BJ (cell line): Measurements from ENCODE around the gene MSMP. TPM values are rescaled to one million over a fixed set of nuclear protein-coding genes. Genes with fewer than 3 reads are reported as not detected.

Source experiments
- CTCF ChIA-PET: fragments of 350-600 bp; formaldehyde crosslinking; extraction: SDS; loops from one replicate; lab custom pipeline; 2021; ENCODE audit warnings: antibody characterized with exemption, inconsistent platforms; lab: Yijun Ruan, JAX
- POLR2A ChIA-PET: fragments of 300-600 bp; sonication (Branson Sonifier 250); formaldehyde crosslinking; extraction: SDS; loops from one replicate; lab custom pipeline; 2021; ENCODE audit warnings: antibody characterized with exemption; lab: Charles Lee
- DNase-seq: peaks from one replicate; pipeline ENCODE4 v3.0.0-alpha.2; 2011; ENCODE audit warnings: low read depth
- H3K27me3 ChIP-seq: 2 replicates; pipeline ENCODE4 v1.6.0; 2011; ENCODE audit warnings: low read length; ENCODE audit not compliant: control insufficient read depth, insufficient read depth
- H3K36me3 ChIP-seq: 2 replicates; pipeline ENCODE4 v1.5.1; 2011; ENCODE audit warnings: low read length; ENCODE audit not compliant: control insufficient read depth, insufficient read depth
- H3K4me3 ChIP-seq: 2 replicates; pipeline ENCODE4 v1.5.1; 2011; ENCODE audit warnings: low read depth, mild to moderate bottlenecking, control low read depth, low read length
- polyA minus RNA-seq: library from RNA; depleted of rRNA, polyadenylated mRNA; stranded (reverse); fragments of >200 nt; gene quantifications from 2 replicates; pipeline ENCODE4 v1.2.3, GENCODE V29; 2011; rRNA and poly(A)+ RNA removed
- polyA plus RNA-seq: library from polyadenylated mRNA; depleted of rRNA; stranded (reverse); fragments of >200 nt; gene quantifications from 2 replicates; pipeline ENCODE4 v1.2.3, GENCODE V29; 2011; rRNA removed
- TF ChIP-seq, protein P1 (sequence below): IDR thresholded peaks from 2 replicates; pipeline ENCODE4 v1.5.1; 2011; ENCODE audit warnings: low read depth, mild to moderate bottlenecking, control low read depth, inconsistent platforms, low read length, moderate library complexity; ENCODE audit not compliant: insufficient read depth

The MSMP gene, protein sequence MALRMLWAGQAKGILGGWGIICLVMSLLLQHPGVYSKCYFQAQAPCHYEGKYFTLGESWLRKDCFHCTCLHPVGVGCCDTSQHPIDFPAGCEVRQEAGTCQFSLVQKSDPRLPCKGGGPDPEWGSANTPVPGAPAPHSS
- polyA plus RNA-seq (not detected in 2 replicates), polyA minus RNA-seq (not detected in 2 replicates)

DNA sequence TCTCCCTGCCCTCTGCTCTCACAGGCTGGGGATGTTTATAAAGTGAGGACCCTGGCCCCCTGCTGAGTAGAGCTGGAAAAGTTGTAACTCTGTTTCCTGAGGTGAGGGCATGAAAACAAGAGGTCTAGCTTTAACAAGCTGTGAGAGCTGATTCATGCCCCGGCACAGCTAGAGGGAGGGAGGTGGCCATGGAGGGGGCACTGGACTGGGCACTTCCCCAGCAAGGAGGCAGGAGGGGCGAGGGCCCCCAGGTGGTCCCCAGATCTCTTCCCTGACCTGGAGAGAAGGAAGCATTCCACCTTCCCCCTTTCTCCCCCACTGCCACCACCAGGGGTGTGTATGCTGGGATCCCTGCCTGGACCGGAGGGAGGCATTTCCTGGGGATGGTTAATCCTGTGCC lies at the start of gene MSMP:
MSMP (minus strand) TSS at position 13 of the 400 bp plus-strand sequence. CDS start 147 bp downstream, outside the sequence.
- TF ChIP-seq, protein P1, sequence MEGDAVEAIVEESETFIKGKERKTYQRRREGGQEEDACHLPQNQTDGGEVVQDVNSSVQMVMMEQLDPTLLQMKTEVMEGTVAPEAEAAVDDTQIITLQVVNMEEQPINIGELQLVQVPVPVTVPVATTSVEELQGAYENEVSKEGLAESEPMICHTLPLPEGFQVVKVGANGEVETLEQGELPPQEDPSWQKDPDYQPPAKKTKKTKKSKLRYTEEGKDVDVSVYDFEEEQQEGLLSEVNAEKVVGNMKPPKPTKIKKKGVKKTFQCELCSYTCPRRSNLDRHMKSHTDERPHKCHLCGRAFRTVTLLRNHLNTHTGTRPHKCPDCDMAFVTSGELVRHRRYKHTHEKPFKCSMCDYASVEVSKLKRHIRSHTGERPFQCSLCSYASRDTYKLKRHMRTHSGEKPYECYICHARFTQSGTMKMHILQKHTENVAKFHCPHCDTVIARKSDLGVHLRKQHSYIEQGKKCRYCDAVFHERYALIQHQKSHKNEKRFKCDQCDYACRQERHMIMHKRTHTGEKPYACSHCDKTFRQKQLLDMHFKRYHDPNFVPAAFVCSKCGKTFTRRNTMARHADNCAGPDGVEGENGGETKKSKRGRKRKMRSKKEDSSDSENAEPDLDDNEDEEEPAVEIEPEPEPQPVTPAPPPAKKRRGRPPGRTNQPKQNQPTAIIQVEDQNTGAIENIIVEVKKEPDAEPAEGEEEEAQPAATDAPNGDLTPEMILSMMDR: no peak
- no peaks in the 10 kb centered on the region for H3K27me3 ChIP-seq
- POLR2A ChIA-PET: no interaction called here
- no peak for DNase-seq
- CTCF ChIA-PET: interaction anchor here (1.0 to 1.4 kb wide), 4 partner anchors 20 to 36 kb away, joined by 3 to 5 read pairs (median 3); partner anchors contain the start of genes CREB3 and TLN1
- H3K36me3 ChIP-seq: peaks cover 26% of the 10 kb centered on the region
- no peak within 1 kb of the TSS for H3K4me3 ChIP-seq

DNA sequence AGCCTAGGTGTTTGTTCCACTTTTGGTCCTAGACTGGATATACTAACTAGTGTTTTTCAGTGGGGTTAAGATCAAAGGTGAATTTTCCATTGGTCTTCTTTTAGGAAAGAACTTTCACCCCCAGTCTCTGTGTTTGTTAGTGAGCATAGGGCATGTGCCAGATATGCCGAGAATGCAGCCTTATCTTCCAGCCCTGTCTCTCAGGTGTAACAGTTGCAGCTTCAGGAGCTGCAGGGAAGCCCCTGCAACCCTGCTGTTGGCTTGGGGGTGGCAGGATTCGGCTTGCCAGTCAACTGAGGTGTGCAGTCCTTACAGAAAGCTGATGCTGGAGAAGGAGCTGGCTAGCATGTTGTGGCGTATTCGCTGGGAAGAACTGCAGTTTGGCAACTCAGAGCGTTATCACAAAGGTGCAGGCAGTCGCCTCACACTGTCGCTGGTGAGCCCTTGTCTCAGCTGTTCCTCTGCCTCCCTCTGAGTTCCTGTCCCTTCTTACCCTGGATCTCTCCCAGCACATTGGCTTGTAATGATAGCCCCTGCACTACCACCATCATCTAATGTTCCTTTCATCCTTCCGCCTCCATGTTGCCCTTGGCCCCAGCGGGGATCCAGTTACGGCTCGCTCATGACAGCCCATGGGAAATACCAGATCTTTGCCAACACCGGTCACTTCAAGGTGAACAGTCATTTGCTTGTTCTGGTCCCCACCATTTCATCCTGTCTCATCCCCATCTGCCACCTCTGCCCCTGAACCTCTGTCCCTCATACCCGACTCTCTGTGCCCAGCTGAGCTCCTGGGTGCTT lies 47.5 kb upstream of the MSMP start:
- Histone ChIP-seq H3K4me3 (no peak overlapping the region), H3K27me3 (no peaks in the 10 kb centered on the region), H3K36me3 (peaks cover 19% of the 10 kb centered on the region)
- ChIA-PET CTCF (interaction anchor here (1.6 to 5.4 kb wide), 3 partner anchors 12 to 97 kb away, joined by 3 to 22 read pairs (median 5); partner anchors contain the start of genes HINT2 and SPAG8), POLR2A (no interaction called here)
- no peak for DNase-seq
- TF ChIP-seq, protein P1: no peak

DNA sequence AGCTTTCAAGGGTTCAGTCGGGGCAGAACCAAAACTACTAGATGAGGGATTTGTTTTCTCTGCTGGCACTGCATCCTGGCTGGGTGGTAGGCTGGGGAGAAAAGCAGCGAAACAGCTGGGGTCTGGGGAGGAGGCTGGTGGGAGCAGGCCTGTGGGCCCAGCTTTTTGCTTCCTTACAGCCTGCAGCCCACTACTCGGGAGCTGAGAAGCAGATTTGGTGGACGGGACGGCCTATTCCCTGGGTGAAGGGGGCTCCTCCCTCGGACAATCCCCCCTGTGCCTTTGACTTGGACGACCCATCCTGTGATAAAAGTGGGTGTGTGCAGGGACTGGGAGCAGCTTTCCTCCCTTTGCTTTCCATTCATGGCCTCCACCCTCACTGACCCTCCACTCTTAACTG lies 46.5 kb upstream of the MSMP start:
- TF ChIP-seq, protein P1: no peak
- ChIA-PET CTCF (interaction anchor here (1.0 to 5.4 kb wide), 3 partner anchors 13 to 82 kb away, joined by 4 to 22 read pairs (median 5); partner anchors contain the start of genes HINT2 and SPAG8), POLR2A (no interaction called here)
- DNase-seq: no peak
- H3K4me3 ChIP-seq: no peak overlapping the region
- no peaks in the 10 kb centered on the region for H3K27me3 ChIP-seq
- H3K36me3 ChIP-seq: peaks cover 13% of the 10 kb centered on the region

DNA sequence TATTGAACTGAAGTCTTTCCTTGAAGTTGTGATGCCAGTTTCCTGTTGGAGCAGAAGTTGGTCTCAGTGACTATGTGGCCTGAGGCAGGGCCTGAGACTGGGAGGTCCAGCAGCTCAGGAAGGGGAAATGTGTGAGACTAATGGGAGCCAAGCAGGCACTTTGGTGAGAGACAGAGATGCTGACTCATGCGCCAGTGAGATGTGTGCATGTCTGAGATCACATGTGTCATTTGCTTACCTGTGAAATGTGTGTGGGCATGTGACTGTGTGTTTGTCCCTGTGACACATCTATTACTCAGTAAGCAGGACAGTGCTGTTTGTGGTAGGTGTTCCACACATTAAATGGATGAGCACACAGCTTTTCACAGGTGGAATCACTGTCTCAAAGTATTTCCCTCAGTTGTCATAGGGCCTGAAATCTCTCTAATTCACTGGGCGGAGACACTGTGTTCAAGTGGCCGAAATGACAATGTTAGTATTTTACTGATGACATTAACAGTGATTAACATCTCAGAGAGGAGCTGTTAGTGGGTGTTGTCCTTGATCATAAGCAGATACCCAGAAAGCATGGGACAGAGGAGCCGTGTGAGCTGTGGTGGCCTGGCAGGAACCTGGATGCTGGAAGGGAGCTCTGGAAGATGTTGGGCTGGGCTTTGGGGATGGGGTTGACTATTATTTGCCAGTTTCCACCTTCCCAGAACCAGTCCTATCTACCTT lies 44.7 kb upstream of the MSMP start:
- peak; percentile 26 for DNase-seq
- peaks cover 9% of the 10 kb centered on the region for H3K36me3 ChIP-seq
- no peaks in the 10 kb centered on the region for H3K27me3 ChIP-seq
- no peak overlapping the region for H3K4me3 ChIP-seq
- ChIA-PET POLR2A (interaction anchor here (0.5 kb wide), 2 partner anchors 11 to 306 kb away, joined by 6 to 14 read pairs; no protein-coding TSS in a partner anchor), CTCF (interaction anchor here (1.0 to 5.4 kb wide), 4 partner anchors 9 to 104 kb away, joined by 3 to 22 read pairs (median 5); partner anchors contain the start of genes HINT2 and SPAG8)
- TF ChIP-seq, protein P1: no peak
